SK-N-MC (cell line): ENCODE data around the gene PODXL2.

ENCODE experiments used
- EZH2 ChIP-seq: fragments of 200-600 bp; sonication (generic); IDR thresholded peaks from one replicate; pipeline ENCODE4 v1.6.1; 2017; ENCODE audit warnings: antibody characterized with exemption
- FOXP2 ChIP-seq: optimal IDR thresholded peaks from 2 replicates; pipeline ENCODE3; 2011; ENCODE audit warnings: mild to moderate bottlenecking, moderate library complexity; ENCODE audit not compliant: insufficient read depth; ENCODE audit errors: extremely low read length, control extremely low read depth
- POLR2AphosphoS5 ChIP-seq: IDR thresholded peaks from 2 replicates; pipeline ENCODE4 v1.6.1; 2012; ENCODE audit warnings: mild to moderate bottlenecking, low read depth, low read length, borderline replicate concordance

GRCh38 chr3:127590282-127590592, 38.7 kb upstream of the PODXL2 start:
- TF ChIP-seq POLR2AphosphoS5 (no peak), EZH2 (no peak), FOXP2 (no peak)
